Liver (tissue), 9 donors: ENCODE data around the gene POLN. TPM values are rescaled to one million over a fixed set of nuclear protein-coding genes. Genes with fewer than 3 reads are reported as not detected.

Experiments
- DNase-seq: peaks from one replicate; pipeline ENCODE4 v3.0.0-alpha.2; 2017; ENCODE audit warnings: low spot score
- H3K27ac ChIP-seq, 2 donors: one replicate each; pipeline ENCODE4 v1.7.0; 2013; ENCODE audit warnings: inconsistent platforms in 2 of 2, low read length in 2 of 2, control low read depth in 1 of 2, low read depth in 1 of 2, mild to moderate bottlenecking in 1 of 2
- H3K27me3 ChIP-seq, 4 donors: one replicate each; pipeline versions ENCODE4 v1.6.1 to v1.7.0; 2013; ENCODE audit warnings: low read length in 3 of 4, inconsistent platforms in 1 of 4, mild to moderate bottlenecking in 1 of 4, moderate library complexity in 1 of 4; ENCODE audit not compliant: control insufficient read depth in 4 of 4, insufficient read depth in 4 of 4
- H3K36me3 ChIP-seq, 4 donors: one replicate each; pipeline versions ENCODE4 v1.6.1 to v1.7.0; 2013; ENCODE audit warnings: low read length in 3 of 4, mild to moderate bottlenecking in 3 of 4, low read depth in 1 of 4, moderate library complexity in 1 of 4; ENCODE audit not compliant: control insufficient read depth in 4 of 4, insufficient read depth in 3 of 4
- H3K4me1 ChIP-seq, 4 donors: one replicate each; pipeline versions ENCODE4 v1.6.1 to v1.7.0; 2013; ENCODE audit warnings: low read length in 3 of 4, mild to moderate bottlenecking in 3 of 4, moderate library complexity in 1 of 4; ENCODE audit not compliant: control insufficient read depth in 4 of 4, insufficient read depth in 4 of 4
- H3K4me3 ChIP-seq, 3 donors: one replicate each; pipeline versions ENCODE4 v1.6.1 to v1.7.0; 2013; ENCODE audit warnings: low read length in 3 of 3, control low read depth in 1 of 3, low read depth in 1 of 3, mild to moderate bottlenecking in 1 of 3
- H3K9ac ChIP-seq, 2 donors: one replicate each; pipeline ENCODE4 v1.7.0; 2013; ENCODE audit warnings: low read length in 2 of 2, mild to moderate bottlenecking in 2 of 2, moderate library complexity in 2 of 2, control low read depth in 1 of 2, low read depth in 1 of 2
- H3K9me3 ChIP-seq, 4 donors: one replicate each; pipeline versions ENCODE4 v1.6.1 to v1.7.0; 2013; ENCODE audit warnings: low read length in 3 of 4; ENCODE audit not compliant: control insufficient read depth in 4 of 4
- ATF3 ChIP-seq: IDR thresholded peaks from 2 replicates; pipeline ENCODE4 v1.6.1; 2016; ENCODE audit warnings: antibody characterized with exemption
- CTCF ChIP-seq: fragments of 150-350 bp; IDR thresholded peaks from 2 replicates; pipeline ENCODE4 v1.5.1; 2017; ENCODE audit warnings: improper control_type of control experiment, low read depth, low read length; ENCODE audit not compliant: missing input control
- EGR1 ChIP-seq, 2 donors: IDR thresholded peaks; 2 replicates each; pipeline ENCODE4 v1.6.1; 2016 to 2018; ENCODE audit warnings: antibody characterized with exemption in 2 of 2, low read depth in 2 of 2
- FOXA1 ChIP-seq: IDR thresholded peaks from 2 replicates; pipeline ENCODE4 v1.6.1; 2016; ENCODE audit warnings: antibody characterized with exemption
- FOXA2 ChIP-seq: IDR thresholded peaks from 2 replicates; pipeline ENCODE4 v1.6.1; 2016; ENCODE audit warnings: antibody characterized with exemption
- GABPA ChIP-seq, 2 donors: IDR thresholded peaks in 1 of 2; conservative IDR thresholded peaks in 1 of 2; 2 replicates each; pipeline ENCODE4 v1.6.1; 2016; ENCODE audit warnings: antibody characterized with exemption in 2 of 2, mild to moderate bottlenecking in 1 of 2, moderate library complexity in 1 of 2
- HNF4A ChIP-seq, 2 donors: conservative IDR thresholded peaks; 2 replicates each; pipeline ENCODE4 v1.6.1; 2016; ENCODE audit warnings: antibody characterized with exemption in 2 of 2, mild to moderate bottlenecking in 2 of 2
- HNF4G ChIP-seq: IDR thresholded peaks from 2 replicates; pipeline ENCODE4 v1.6.1; 2016; ENCODE audit warnings: antibody characterized with exemption
- JUND ChIP-seq, 2 donors: IDR thresholded peaks; 2 replicates each; pipeline ENCODE4 v1.6.1; 2016; ENCODE audit warnings: antibody characterized with exemption in 2 of 2
- MAX ChIP-seq: IDR thresholded peaks from 2 replicates; pipeline ENCODE4 v1.6.1; 2016; ENCODE audit warnings: antibody characterized with exemption
- NR2F2 ChIP-seq: IDR thresholded peaks from 2 replicates; pipeline ENCODE4 v1.6.1; 2016; ENCODE audit warnings: antibody characterized with exemption
- RAD21 ChIP-seq, 2 donors: IDR thresholded peaks; 2 replicates each; pipeline ENCODE4 v1.6.1; 2016; ENCODE audit warnings: antibody characterized with exemption in 2 of 2, mild to moderate bottlenecking in 2 of 2
- REST ChIP-seq: IDR thresholded peaks from 2 replicates; pipeline ENCODE4 v1.6.1; 2016; ENCODE audit warnings: antibody characterized with exemption, mild to moderate bottlenecking
- RXRA ChIP-seq, 2 donors: IDR thresholded peaks; 2 replicates each; pipeline ENCODE4 v1.6.1; 2017 to 2018; ENCODE audit warnings: antibody characterized with exemption in 2 of 2, mild to moderate bottlenecking in 1 of 2
- SP1 ChIP-seq: IDR thresholded peaks from 2 replicates; pipeline ENCODE4 v1.6.1; 2018; ENCODE audit warnings: antibody characterized with exemption, mild to moderate bottlenecking
- TAF1 ChIP-seq: conservative IDR thresholded peaks from 2 replicates; pipeline ENCODE4 v1.6.1; 2016; ENCODE audit warnings: antibody characterized with exemption, mild to moderate bottlenecking
- YY1 ChIP-seq: IDR thresholded peaks from 2 replicates; pipeline ENCODE4 v1.6.1; 2016; ENCODE audit warnings: antibody characterized with exemption, mild to moderate bottlenecking
- ZBTB33 ChIP-seq: IDR thresholded peaks from 2 replicates; pipeline ENCODE4 v1.6.1; 2016; ENCODE audit warnings: antibody characterized with exemption
- WGBS: extraction: QIAGEN DNeasy Blood & Tissue Kit; methylation state at CpG from one replicate; pipeline ENCODE4 v1.1.7; 2013; 5-methylcytosine and 5-hydroxymethylcytosine counted together
- polyA plus RNA-seq, 2 donors: library from polyadenylated mRNA; stranded (reverse) in 1 of 2; unstranded in 1 of 2; fragments of 200-250 nt in 1 of 2; fragments of >200 nt in 1 of 2; fragmentation: Nextera tagmentation in 1 of 2; extraction: Ambion mirVana in 1 of 2; gene quantifications; one replicate each; pipeline versions ENCODE4 v1.2.1 to v1.2.3, GENCODE V29; 2013 to 2015
- total RNA-seq, 2 donors: library from RNA; depleted of rRNA; stranded (reverse); fragments of >200 nt; gene quantifications; one replicate each; pipeline ENCODE4 v1.2.3, GENCODE V29; 2014
- donor health status: healthy.
- donor health status: healthy.
- donor health status: healthy.
- donor health status: healthy.
- donor health status: healthy.

The POLN gene
- total and polyA plus RNA-seq, 4 donors = 0.44 to 2.3 (median 1.4) TPM

GRCh38 chr4:2045518-2045951, 196.4 kb downstream of the POLN start:
- Histone ChIP-seq H3K4me3 (no peak overlapping the region), H3K27ac (no peak overlapping the region), H3K9ac (no peak overlapping the region), H3K36me3 (no peaks in the 10 kb centered on the region), H3K9me3 (no peaks in the 10 kb centered on the region), H3K27me3 (peaks cover 0 to 6% (median 2%) of the 10 kb centered on the region in 4 donors), H3K4me1 (peaks cover 9 to 14% (median 12%) of the 10 kb centered on the region in 4 donors)
- WGBS = 86% methylated on average over 11 of the region's 11 CpGs
- DNase-seq = no peak
- no peak for TF ChIP-seq YY1
- no peak for TF ChIP-seq RAD21 (IDR thresholded peaks at IDR 0.05)
- no peak for TF ChIP-seq MAX
- TF ChIP-seq CTCF = no peak
- no peak for TF ChIP-seq FOXA1
- TF ChIP-seq TAF1 = no peak
- TF ChIP-seq ZBTB33 = no peak
- no peak for TF ChIP-seq REST
- TF ChIP-seq HNF4A (conservative IDR thresholded peaks at IDR 0.05) = no peak
- no peak for TF ChIP-seq SP1
- TF ChIP-seq ATF3 = no peak
- no peak for TF ChIP-seq RXRA (IDR thresholded peaks at IDR 0.05)
- no peak for TF ChIP-seq JUND (IDR thresholded peaks at IDR 0.05)
- TF ChIP-seq NR2F2 = no peak
- no peak for TF ChIP-seq EGR1 (IDR thresholded peaks at IDR 0.05; ENCODE audit: low read depth in 2 of 2)
- no peak for TF ChIP-seq HNF4G
- no peak for TF ChIP-seq GABPA (IDR thresholded peaks at IDR 0.05 in 1 of 2, conservative IDR thresholded peaks at IDR 0.05 in 1 of 2)
- no peak for TF ChIP-seq FOXA2
